GM12865 (cell line): ENCODE measurements around the gene RAPGEFL1.

Experiments
- DNase-seq: peaks from one replicate; pipeline ENCODE4 v3.0.0; 2010; ENCODE audit warnings: low read depth
- H3K4me3 ChIP-seq: 2 replicates; pipeline ENCODE4 v1.5.1; 2011; ENCODE audit warnings: mild to moderate bottlenecking, low read depth, low read length, control low read depth
- TF ChIP-seq, protein P1 (sequence below): IDR thresholded peaks from 2 replicates; pipeline ENCODE4 v1.5.1; 2011; ENCODE audit warnings: low read length, control low read depth, low read depth, inconsistent platforms; ENCODE audit not compliant: insufficient read depth; ENCODE audit errors: missing control alignments

Gene RAPGEFL1

GRCh38 chr17:40159456-40159855 lies 17.8 kb upstream of the RAPGEFL1 start:
- H3K4me3 ChIP-seq = no peak overlapping the region
- TF ChIP-seq, protein P1, sequence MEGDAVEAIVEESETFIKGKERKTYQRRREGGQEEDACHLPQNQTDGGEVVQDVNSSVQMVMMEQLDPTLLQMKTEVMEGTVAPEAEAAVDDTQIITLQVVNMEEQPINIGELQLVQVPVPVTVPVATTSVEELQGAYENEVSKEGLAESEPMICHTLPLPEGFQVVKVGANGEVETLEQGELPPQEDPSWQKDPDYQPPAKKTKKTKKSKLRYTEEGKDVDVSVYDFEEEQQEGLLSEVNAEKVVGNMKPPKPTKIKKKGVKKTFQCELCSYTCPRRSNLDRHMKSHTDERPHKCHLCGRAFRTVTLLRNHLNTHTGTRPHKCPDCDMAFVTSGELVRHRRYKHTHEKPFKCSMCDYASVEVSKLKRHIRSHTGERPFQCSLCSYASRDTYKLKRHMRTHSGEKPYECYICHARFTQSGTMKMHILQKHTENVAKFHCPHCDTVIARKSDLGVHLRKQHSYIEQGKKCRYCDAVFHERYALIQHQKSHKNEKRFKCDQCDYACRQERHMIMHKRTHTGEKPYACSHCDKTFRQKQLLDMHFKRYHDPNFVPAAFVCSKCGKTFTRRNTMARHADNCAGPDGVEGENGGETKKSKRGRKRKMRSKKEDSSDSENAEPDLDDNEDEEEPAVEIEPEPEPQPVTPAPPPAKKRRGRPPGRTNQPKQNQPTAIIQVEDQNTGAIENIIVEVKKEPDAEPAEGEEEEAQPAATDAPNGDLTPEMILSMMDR = no peak
- DNase-seq = no peak

GRCh38 chr17:40167685-40168261 lies 9.5 kb upstream of the RAPGEFL1 start:
- H3K4me3 ChIP-seq = no peak overlapping the region
- TF ChIP-seq, protein P1 = no peak
- DNase-seq = no peak

DNA sequence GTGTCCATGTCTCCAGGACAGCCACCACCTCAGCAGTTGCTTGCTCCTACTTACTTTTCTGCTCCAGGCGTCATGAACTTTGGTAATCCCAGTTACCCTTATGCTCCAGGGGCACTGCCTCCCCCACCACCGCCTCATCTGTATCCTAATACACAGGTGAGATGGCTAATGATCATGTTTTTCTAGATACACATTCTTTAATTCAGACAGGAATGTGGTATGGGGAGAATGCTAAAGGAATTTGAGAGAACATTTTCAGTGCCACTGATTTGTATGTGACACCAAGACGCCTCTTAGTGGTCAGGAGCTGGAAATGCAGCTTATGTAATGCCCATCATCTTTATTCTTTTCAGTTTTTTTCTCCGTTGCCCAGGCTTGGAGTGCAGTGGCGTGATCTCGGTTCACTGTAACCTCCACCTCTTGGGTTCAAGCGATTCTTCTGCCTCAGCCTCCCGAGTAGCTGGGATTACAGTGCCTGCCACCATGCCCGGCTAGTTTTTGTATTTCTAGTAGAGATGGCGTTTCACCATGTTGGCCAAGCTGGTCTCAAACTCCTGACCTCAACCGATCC lies 8.9 kb upstream of the RAPGEFL1 start:
- DNase-seq = peak; percentile 65
- TF ChIP-seq, protein P1 = peak; percentile 69
- H3K4me3 ChIP-seq = no peak overlapping the region

DNA sequence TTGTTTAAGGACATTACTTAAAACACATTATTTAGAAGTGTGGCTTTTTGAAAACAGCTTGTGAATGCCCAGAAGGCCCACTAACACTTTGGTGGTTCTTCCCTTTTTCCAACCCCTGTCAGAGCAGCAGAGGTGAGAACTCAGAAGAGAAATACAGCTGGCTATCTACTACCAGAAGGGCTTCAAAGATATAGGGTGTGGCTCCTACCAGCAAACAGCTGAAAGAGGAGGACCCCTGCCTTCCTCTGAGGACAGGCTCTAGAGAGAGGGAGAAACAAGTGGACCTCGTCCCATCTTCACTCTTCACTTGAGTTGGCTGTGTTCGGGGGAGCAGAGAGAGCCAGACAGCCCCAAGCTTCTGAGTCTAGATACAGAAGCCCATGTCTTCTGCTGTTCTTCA lies 6.9 kb upstream of the RAPGEFL1 start:
- H3K4me3 ChIP-seq = no peak overlapping the region
- TF ChIP-seq, protein P1 = no peak
- no peak for DNase-seq

- no peak for DNase-seq
- TF ChIP-seq, protein P1 = no peak
- H3K4me3 ChIP-seq = no peak overlapping the region
Observed at GRCh38 chr17:40171750-40172149, 5.5 kb upstream of the RAPGEFL1 start.

DNA sequence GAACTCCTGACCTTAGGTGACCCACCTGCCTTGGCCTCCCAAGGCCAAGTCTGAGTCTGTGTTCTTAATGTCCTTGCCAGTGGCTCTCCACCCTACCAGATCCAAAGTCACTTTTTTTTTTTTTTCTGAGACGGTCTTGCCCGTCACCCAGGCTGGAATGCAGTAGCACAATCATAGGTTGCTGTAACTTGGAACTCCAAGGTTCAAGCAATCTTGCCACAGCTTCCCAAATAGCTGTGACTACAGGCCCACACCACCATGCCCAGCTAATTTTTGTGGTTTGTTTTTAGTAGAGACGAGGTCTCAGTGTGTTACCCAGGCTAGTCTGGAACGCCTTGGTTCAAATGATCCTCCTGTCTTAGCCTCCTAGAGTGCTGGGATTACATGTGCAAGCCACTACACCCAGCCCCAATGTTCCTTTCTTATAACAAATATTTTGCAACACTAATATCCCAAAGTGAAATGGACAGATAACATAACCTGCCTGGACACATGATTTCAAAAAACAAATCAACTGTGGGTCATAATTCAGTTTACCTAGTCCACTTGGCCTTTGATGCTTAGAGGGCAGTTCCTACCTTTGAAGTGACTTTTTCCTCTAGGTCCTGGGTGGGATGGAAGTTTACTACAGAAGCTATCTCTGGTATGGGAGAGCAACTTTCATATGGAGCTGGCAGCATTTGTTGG lies 4.0 kb upstream of the RAPGEFL1 start:
- TF ChIP-seq, protein P1 = no peak

More for the DNA sequence above, 4.0 kb upstream of the RAPGEFL1 start:
- H3K4me3 ChIP-seq = no peak overlapping the region
- no peak for DNase-seq
